Activated CD8-positive, alpha-beta memory T cell treated with anti-CD3 and anti-CD28 coated beads for 1 hour (primary cell): ENCODE data around the gene SDK2.
"Not testable (repeated sequence)": the region's sequence is repeated elsewhere in the genome, so short reads cannot be mapped to it uniquely, and the experiment has no call there.

Source experiments
- DNase-seq, 2 donors: peaks; one replicate each; pipeline ENCODE4 v3.0.0-alpha.2; 2020; ENCODE audit warnings: low read depth in 1 of 2; ENCODE audit errors: extremely low read depth in 1 of 2

SDK2 gene

DNA sequence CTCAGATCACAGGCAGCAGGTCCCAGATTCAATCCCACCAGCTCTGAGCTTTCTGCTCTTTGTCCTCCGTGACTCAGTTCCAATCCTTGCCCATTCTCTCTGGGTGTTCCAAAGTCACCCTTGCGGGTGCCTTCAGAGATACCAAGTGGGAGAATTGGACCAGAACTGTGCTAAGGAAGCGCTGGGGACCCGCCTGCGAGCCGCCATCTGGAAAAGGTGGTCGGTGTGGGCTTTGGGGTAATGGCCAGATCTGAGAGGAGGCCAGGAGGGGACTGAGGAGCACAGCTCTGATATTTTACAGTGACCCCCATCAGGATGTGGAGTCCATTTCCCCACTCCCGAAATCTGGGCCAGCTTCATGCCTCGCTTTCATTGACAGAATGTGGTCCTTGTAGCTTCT, 152.6 kb downstream of the SDK2 start:
- DNase-seq: no peak

DNA sequence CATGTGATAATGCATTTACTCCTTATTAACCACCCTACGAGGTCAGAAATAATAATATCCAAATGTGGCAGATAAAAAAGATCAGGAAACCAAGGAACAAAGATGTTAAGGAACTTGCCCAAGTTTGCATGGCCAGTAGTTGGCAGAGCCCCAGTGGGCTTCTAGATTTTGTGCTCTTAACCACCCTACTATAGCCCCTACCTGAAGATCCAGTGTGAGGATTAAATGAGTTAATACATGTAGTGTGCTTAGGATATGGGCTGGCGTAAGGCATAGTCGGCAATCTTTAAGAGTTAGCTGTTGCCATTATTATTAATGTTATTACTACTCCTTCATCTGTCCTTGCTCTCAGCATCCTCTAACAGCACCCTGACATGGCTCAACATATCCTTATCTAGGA, 153.4 kb downstream of the SDK2 start:
- DNase-seq: no peak

DNA sequence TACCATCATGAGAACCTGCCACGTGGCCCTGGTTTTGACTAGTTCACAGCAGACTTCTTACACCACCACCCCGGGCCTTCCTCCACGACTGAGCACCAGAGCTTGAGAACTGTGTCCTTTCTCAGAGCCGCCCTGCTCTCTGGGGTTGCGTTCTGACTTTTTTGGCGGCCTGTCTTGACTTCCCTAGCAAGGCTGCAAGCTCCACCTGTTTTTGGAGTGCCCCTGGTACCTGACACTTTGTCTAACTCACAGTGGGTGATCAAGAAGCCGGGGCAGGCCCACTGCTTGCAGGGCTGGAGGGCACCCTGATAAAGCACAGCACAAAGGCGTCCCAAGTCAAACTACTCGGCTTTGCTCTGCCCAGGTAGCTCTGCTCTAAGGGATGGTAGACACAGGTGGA, 154.3 kb downstream of the SDK2 start:
- no peak for DNase-seq

DNA sequence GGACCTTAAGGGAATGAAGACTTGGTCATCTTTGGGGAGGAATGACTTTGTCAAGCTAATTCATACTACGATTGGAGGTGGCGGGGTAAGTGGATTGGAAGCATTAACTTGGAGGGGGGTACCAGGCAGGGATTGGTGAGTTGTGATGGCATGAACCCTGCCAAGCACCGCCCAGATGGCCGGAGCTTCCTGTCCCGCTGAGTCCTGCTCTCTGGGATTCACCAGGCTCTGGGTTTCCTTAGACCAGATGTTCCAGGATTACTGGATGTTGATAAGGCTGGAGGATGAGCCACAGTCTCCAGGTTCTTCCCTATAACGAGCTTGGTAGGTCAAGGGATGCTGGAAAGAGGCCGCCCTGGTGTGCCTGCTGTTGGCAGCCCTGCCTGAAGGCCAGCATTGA, 154.9 kb downstream of the SDK2 start:
- DNase-seq: no peak

DNA sequence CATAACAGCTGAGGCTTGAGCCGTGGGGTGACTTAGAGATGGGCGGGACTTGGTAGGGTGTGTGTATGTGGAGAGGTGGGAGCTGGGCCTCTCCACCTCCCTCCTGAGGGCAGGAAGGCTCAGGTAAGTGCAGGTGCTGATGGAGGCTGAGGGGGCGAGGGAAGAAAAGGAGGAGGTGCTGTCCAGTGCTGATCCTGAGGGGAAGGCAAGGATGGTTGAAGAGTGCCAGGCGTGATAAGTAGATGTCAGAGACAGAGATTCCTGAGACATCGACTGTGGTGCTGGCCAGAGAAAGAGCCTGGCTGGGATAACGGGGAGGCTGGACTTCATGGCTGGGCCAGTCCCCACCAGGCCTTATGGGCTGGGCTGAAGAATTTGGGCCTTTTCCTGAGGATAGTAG, 159.1 kb downstream of the SDK2 start:
- no peak for DNase-seq

DNA sequence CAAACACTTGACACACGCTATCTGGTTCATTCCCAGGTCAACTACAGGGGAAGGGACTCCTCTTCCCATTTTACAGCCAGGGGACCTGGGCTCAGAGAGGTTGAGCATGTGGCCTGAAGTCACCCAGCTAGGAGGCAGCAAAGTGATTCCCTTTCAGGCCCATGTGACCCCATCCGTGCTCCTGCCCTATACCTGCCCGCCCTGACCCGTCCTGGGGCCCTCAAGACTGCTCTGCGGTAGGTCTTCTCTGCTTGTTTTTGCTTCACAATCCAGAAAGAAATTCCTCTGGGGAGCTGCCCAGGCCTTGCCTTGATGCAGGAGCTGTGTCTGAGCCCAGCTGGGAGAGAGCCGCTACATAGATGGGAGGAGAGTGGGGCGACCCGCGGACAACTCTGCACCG, 161.4 kb downstream of the SDK2 start:
- no peak for DNase-seq

DNA sequence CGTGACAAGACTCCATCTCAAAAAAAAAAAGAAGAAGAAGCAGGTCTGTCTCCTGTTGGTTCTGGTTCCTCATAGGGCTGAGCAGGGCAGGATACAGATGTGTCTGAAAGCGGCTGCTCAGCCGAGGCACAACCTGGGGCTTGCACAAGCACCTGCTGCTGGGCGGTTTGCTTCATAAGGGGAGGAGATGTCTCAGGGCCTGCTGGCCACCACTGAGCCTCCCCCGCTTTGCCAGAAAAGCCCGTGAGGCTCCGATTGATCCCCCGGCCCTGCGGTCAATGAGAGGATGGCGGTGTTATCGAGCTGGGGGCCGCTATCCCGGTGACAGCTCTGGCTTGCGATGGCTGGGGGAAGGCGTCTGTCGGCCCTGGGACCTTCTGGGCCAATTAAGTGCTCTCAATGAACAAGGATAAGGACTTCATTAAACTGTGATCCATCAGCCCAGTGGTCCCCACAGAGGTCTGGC, 162.0 kb downstream of the SDK2 start:
- no peak for DNase-seq

DNA sequence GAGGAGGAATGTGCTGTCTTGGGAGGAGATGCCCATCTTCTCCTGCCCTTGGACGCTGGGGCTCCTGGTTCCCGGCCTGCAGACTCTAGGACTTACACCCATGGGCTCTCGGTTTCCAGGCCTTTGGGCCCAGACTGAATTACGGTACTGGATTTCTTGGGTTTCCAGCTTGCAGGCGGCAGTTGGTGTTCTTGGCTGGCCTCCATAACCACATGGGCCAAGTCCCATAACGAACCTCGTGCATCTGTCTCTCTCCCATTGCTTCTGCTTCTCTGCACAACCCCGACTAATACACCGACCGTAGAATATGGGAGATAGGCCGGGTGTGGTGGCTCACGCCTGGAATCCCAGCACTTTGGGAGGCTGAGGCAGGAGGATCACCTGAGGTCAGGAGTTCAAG, 162.6 kb downstream of the SDK2 start:
- no peak for DNase-seq

DNA sequence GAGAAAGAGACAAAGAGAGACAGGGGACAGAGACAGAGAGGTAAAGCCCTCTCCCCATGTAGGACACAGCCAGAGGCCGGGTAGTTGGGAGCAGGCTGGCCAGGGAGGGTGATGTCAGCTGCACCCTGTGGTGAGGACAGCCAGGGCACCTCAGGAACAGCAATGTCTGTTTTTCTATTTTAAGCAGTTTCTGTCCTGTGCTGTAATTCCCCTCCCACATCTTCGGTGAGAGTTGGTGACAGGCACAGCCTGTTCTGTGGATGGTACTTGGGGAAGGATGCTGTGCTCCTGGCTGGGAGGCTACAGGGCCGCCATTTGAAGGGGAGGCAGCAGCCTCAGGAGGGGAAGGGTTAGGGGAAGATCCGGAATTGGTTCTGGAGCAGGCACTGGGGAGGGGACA, 163.5 kb downstream of the SDK2 start:
- DNase-seq: no peak

DNA sequence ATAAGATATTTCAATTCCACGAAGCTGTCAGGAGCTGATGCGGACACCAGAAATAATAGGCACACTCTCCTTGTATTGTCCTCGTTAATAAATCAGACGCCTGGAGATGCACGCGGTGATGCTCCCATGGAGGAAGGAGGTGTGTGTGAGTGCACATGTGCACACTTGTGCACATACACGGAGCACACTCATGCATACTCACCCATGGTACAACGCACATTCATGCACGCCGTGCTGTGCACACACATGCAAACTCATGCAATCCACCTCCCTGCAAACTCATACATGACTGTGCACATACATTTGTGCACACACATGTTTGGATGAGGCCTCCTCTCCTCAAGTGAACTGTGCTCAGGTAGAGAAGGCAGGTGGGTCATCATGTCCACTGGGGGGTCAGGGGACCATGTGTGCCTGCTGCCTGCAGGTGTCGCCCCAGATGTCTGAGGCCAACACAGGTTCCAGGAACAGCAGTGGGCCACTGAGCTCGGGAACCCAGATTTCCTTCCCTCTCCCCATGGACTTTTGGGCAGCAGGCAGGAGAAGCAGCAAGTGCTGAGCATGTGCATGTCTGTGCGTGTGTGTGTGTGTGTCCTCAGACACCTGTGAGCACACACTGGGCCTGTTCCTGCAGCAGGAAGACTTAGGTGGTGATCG, 165.3 kb downstream of the SDK2 start:
- no peak for DNase-seq

DNA sequence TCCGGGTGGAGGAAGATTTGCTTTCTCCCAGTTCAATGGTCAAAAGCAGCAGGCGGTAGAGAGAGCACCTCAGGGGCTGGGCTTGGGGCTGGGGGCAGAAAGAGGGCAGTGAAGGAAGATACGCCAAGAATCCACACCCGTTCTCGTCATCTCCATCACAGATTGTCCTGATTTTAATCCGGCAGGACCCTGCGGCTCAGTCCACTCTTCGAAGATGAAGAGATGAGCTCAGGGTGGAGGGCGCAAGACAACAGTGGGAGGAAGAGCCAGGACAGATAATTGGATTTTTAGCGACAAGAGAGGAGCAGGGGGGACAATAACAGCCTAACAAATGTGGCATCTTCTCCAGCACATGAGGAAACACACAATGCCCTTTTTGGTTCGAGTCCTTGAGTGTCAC, 165.9 kb downstream of the SDK2 start:
- no peak for DNase-seq

DNA sequence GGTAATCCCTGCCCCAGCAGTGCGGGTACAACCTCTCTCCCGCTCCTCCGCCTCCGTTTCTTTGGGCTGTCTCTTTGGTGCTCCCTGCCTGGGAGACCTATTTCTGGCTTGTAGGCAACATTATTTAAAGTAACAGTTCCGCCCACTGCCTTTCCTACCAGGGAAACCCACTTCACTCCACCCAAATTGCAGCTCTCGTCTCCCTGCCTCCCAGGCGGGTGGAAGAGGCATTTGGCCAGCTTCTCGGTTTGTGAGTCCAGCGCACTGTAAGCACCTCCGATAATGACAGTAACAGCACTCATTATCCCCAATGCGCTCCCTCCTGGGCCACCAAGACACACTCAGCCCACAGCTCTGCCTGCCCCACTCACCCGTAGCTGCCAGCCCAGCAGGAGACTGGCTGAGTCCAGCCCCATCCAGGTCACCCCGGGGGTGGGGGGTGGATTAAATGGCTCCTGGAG, 167.3 kb downstream of the SDK2 start:
- no peak for DNase-seq

DNA sequence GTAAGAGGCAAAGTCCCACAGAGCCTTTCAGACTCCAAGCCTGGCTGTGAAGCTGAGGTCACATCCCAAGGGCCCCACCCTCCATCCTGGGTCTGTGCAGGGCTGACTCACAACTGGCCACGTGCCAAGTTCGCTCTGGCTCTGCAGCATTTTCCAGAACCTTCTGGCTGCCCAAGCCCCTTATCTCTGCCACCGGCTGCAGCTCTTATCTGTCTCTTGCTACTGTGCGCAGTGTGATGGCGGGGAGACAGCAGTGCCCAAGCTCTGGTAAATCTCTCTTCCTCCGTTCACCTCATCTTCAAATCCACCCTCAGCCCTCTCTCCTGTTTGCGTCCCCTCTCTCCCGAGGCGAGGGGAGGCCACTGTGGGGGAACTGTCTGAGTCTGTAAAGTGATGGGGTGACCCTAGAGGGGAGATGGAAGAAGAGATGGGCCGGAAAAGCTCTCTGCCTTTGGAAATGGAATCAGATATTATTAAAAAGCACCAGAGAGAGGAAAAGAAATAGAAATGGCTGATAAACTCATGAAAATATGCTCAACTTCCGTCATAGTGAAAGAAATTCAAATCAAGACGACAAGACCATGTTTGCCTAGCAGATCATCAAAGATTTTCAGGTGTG, 169.8 kb downstream of the SDK2 start:
- DNase-seq: no peak

DNA sequence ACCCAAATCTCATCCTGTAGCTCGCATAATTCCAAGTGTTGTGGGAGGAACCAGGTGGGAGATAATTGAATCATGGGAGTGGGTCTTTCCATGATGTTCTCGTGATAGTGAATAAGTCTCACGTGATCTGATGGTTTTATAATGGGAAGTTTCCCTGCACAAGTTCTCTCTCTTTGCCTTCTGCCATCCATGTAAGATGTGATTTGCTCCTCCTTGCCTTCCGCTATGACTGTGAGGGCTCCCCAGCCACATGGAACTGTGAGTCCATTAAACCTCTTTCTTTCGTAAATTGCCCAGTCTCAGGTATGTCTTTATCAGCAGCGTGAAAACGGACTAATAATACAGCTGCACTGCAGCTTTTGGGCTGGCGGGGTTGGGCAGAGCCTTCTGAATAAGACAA, 171.5 kb downstream of the SDK2 start:
- not testable (repeated sequence) for DNase-seq

DNA sequence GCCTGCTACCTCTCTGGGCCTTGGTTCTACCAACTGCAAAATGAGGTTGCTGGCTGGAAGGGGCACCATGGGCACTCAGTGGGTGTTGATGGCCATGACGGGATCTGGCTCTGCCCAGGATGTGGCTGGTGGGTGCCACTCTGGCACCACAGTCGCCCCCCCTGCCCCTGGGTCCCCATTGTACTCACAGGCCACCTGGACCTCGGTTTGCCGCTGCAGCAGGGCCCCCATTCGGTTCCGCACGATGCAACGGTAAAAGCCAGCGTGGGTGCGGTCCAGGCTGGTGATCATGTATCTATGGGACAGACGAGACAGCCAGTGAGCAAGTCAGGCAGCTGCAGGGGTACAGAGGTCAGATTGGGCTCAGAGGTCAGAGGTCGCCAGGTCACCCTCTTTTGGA, 172.3 kb downstream of the SDK2 start:
- no peak for DNase-seq

DNA sequence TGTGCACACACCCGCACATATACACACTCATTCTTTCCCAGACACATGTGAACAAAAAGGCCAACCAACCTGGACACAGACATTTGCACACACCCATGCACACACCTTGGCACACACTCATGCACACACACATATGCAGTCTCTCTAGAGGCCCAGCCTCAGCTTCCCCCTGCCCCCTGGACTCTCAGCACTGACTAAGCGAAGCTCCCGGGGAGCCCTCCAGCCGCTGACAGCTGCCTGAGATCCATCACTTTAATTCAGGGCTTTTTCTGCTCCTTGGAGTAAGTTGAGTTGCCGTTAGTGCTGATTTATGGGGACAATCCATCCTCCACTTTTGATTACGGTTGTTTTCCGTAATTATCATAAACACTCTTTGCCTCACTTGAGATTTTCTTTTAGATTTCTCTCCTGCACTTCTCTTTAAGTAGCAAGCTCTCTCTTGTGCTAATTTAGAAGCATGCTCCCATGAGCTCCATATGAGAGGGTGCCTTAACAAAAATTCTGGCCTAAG, 173.9 kb downstream of the SDK2 start:
- DNase-seq: no peak

DNA sequence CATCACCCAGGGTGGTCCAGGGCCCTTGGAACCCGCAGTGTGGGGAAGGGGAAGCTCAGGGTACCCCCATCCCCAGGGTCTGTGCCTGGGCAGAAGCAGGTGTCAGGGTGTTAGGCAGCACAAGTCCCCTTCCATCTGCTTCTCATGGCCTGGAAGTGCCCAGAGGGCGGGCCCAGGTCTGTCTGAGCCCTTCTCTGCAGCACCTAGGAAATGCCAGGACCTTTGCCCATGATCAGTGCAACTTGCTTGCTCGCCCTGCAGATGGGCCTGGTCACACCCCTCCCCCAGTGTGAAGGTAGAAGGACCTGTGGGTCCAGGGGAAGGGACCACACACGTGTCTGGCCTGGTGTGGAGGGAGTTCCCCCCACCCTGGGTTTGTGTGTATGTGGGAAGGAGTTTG, 174.9 kb downstream of the SDK2 start:
- DNase-seq: no peak

DNA sequence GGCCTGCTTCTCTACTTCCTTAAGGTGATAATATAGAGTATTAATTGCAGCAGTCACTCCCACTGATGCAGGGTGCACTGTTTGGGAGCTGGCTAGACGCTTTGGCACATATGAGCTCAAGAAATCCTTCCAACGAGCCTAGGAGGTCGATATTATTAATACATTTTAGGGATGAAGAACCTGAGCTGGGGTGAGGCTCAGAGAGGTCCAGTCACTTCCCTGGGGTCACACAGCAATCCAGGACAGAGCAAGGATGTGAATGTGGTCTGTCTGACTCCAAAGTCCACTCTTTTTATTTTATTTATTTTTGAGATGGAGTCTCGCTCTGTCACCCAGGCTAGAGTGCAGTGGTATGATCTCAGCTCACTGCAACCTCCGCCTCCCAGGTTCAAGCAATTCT, 176.0 kb downstream of the SDK2 start:
- DNase-seq: no peak

DNA sequence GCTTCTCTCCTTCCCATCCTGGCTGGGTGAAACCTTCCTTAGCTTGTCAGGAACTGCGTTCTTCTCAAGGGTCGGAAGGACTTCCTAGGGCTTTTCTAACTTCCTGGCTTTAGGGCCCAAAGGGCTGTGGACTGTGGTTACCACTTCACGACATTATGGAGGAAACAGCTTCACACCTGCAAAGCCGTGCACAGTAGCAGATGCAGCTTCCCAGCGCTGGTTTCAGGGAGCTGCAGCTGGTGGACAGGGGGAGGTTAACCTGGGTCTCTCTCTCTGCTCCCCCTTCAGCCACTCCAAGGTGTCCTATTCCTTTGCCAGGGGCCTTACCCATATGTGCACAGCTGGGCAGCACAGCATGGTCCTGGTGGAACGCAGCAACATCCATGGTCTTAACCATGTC, 176.6 kb downstream of the SDK2 start:
- no peak for DNase-seq

DNA sequence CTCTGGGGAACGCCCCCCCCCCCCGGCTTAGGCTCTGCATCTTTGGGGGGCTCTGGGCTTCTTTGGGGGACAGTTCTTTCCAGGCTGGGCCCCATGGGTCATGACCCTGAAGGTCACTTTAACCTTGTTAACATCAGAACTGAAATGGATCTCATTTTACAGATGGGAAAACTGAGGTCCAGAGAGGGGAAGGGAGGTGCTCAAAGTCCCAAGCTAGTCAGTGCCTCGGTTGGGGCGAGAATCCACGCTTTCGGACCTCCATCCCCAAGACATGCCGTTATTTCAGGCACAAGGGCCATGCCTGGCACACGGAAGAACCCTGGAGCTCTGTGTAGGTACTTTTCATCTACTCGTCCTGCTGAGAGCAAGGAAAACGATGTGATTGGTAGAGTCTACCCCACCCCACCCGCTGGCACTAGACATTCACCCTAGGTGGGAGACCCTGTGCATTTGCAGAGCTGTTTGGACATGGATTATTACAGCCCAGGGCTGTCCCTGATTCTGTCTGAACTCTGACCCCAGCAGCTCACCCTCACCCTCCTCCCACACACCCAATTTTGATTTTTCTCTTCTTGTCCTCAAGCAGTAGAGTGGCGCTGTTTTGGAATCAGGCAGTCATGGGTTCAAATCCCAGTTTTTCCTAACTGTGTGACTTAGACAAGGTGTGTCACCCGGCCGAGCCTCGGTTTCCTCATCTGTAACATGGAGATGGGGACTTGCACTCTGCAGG, 177.4 kb downstream of the SDK2 start:
- no peak for DNase-seq

DNA sequence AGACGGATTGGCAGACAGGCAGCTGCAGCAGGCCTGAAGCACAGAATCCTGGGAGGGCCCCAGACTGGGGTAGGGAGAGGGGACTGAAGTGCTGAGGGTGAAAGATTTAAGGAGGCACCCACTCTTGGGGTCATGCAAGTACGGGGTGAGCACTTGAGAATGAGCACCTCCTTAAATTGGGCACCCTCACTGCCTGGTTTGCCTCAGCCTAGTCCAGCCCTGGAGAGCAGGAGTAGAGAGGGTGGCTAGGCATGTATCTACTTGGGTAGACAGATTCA, 178.4 kb downstream of the SDK2 start:
- no peak for DNase-seq
